Astrocyte of the cerebellum (primary cell): ENCODE results near the gene SNX9.

Experiments
- DNase-seq: peaks from one replicate; pipeline ENCODE4 v3.0.0-alpha.2; 2011; ENCODE audit warnings: low read depth
- H3K4me3 ChIP-seq: 2 replicates; pipeline ENCODE4 v1.5.1; 2011; ENCODE audit warnings: mild to moderate bottlenecking, low read depth, low read length, moderate library complexity
- in situ Hi-C: cut with HindIII; loops from 2 replicates; pipeline ENCODE4 v1.10.0; 2017; ENCODE audit warnings: low sequenced_read_pairs
- TF ChIP-seq, protein P1 (sequence below): IDR thresholded peaks from 2 replicates; pipeline ENCODE4 v1.5.1; 2012; ENCODE audit warnings: low read length, low read depth, moderate library complexity, mild to moderate bottlenecking; ENCODE audit errors: missing control alignments

Gene SNX9

DNA sequence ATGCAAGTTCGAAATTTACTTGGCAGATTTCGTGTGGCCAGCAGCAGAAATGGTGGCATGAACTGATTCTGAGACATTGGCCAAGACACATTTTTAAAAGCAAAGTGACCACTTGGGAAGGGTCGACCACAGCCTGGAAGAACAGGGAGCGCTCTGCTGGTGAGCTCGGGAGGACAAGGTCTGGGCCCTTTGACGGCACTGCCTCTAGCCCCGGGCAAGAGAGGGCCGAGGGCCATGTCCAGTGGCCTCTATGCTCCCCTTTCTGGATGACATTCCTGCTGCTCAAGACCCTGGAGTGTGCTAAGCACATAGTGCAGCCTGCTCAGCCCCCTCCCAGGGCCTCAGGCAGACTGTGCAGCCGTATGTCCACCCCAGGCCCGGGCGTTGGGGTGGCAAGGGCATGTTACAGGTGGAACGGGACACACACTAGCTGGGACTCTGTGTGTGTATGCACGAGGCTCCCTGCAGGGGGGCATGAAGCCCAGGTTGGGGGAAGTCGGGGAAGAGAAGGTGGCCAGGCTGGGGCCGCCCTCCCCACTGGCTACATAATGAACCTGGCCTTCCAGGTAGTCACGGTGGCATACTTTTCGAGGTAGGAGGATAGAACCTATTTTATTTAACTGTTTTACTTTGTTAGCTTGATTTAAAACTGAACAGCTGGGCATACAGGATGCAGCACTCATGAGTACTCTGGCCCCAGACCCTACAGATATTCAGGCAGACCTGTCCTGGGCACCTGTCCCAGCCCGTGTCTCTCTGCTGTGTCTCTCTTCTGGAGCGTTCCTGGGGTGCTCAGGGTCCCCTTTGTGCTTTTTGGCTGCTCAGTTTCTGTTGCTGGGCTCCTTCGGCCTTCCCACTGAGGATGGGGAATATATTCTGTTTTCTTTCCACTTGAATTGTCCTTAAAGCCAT, 165.0 kb downstream of the SNX9 start:
- in situ Hi-C loops, result no loop called here
- TF ChIP-seq, protein P1, sequence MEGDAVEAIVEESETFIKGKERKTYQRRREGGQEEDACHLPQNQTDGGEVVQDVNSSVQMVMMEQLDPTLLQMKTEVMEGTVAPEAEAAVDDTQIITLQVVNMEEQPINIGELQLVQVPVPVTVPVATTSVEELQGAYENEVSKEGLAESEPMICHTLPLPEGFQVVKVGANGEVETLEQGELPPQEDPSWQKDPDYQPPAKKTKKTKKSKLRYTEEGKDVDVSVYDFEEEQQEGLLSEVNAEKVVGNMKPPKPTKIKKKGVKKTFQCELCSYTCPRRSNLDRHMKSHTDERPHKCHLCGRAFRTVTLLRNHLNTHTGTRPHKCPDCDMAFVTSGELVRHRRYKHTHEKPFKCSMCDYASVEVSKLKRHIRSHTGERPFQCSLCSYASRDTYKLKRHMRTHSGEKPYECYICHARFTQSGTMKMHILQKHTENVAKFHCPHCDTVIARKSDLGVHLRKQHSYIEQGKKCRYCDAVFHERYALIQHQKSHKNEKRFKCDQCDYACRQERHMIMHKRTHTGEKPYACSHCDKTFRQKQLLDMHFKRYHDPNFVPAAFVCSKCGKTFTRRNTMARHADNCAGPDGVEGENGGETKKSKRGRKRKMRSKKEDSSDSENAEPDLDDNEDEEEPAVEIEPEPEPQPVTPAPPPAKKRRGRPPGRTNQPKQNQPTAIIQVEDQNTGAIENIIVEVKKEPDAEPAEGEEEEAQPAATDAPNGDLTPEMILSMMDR, result no peak
- DNase-seq, result no peak
- no peak overlapping the region for H3K4me3 ChIP-seq

DNA sequence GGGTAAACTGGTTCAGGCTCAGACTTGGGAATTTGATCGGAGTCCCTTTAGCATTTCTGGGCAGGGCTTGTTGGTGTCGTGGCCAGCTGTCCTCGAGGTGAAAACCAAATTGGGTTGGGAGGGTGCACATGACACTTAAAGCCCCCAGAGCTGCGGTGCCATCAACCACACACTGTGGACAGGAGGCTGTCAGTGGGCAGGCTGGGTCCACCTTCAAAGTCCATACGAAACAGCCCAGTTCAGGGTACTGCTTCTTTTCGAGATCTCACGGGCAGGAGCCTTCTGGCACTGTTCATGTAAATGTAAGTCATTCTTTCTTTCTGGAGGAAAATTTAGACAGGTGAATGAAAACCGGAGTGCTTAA, 165.6 kb downstream of the SNX9 start:
- in situ Hi-C loops, result no loop called here
- no peak for DNase-seq
- TF ChIP-seq, protein P1, result no peak
- H3K4me3 ChIP-seq, result no peak overlapping the region

DNA sequence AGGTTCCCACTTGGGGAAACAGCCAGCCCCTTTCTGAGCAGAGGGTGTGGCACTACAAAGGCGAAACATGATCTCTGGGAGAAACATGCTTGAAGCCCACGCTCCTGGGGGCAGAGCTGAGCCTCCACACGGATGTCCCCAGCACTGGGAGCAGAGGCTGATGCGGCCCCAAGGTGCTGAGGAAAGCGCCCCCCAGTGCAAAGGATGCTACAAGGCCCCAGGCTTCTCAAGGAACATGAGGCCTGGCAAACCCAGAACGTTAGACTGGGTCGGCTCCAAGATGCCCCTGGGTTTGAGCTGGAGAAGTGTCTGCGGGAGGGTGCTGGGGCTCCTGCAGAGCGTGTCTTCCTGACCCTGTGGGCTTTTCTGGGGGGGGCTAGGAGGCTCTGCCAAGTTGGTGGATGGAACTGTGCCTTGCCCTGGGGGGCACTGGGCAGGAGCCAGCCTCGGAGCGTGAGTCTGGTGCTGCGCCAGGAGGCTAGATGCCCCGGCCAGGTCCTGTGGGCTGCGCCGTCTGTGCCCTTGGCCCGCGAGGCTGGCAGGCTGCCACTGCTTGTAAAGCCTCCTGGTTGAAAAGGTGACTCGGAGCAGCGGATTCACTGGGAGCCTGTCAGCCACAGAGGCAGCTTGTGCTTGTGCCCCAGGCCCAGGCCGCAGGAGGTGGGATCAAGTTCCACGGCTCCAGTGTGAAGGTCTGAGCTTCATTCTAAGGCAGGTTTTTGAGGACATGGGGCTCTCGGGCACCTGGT, 166.7 kb downstream of the SNX9 start:
- no peak for DNase-seq
- in situ Hi-C loops, result no loop called here
- TF ChIP-seq, protein P1, result peak; percentile 21
- H3K4me3 ChIP-seq, result no peak overlapping the region

DNA sequence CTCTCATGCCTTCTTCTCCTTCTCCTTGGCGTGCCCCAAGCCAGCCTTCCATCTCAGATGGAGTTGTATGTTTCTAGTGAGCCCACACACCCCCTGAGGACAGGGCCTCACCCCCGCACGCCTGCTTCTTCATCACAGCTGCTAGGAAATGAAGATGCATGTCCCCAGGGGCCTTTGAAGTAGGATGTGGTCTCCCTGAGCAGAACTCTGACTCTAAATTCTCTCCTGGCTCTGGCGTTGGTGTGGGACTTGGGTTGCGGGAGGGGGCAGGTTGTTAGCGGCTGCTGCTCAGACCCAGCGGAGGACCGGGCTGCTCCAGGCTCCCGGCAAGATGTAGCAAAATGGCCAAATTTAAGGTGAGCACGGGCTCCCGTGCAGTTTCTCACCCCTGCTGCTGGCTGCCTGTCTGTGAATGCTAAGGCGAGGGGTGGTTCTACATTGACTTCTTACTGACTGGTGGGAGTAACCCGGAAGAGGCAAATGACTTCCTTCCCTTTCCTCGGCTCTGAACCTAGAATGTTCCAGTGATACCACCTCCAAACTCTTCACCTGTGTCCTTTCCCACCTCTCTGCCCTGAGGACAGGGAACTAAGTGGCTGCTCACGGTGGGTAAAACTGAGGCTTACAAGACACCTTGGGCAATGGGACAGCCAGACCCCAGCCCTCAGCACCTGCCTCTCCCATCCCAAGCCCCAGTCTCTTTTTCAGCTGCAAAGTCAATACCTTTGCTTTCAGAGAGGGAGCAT, 167.4 kb downstream of the SNX9 start:
- no peak for DNase-seq
- no peak overlapping the region for H3K4me3 ChIP-seq
- TF ChIP-seq, protein P1, result no peak
- in situ Hi-C loops, result no loop called here

DNA sequence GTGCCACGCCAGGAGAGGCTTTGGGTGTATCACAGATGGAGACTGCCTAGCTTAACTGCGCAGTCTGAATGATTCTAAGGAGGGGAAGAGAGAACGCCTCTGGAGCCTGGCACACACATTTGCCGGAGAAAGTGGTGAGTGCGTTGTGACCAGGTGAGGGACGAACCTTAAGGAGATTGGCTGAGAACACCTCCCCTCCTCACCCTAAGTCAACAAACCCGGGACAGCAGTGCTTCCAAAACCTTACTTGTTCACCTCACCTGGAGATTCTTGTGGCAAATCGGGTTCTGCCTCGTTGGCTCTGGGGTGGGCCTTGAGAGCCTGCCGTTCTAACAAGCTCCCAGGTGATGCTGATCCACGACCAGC, 168.0 kb downstream of the SNX9 start:
- H3K4me3 ChIP-seq, result no peak overlapping the region
- DNase-seq, result no peak
- in situ Hi-C loops, result no loop called here
- TF ChIP-seq, protein P1, result no peak

DNA sequence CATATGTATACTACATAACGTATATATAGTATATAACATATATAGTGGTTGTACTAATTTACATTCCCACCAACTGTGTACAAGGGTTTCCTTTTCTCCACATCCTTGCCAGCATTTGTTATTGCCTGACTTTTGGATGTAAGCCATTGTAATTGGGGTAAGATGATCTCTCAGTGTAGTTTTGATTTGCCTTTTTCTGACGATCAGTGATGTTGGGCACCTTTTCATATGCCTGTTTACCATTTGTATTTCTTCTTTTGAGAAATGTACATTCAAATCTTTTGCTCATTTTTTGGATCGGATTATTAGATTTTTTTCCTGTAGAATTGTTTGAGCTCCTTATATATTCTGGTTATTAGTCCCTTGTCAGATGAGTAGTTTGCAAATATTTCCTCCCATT, 170.0 kb downstream of the SNX9 start:
- H3K4me3 ChIP-seq, result no peak overlapping the region
- no peak for DNase-seq
- TF ChIP-seq, protein P1, result no peak
- in situ Hi-C loops, result no loop called here
